ENCODE results near the gene RGS8. TPM values are rescaled to one million over a fixed set of nuclear protein-coding genes. Genes with fewer than 3 reads are reported as not detected.

The RGS8 gene, protein sequence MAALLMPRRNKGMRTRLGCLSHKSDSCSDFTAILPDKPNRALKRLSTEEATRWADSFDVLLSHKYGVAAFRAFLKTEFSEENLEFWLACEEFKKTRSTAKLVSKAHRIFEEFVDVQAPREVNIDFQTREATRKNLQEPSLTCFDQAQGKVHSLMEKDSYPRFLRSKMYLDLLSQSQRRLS
- 0.07 to 0.66 TPM (median 0.14 TPM) in 3 replicates for total RNA-seq (2021)
- Bru-seq, nascent RNA: not detected
- long read RNA-seq, experiment 1: 0 reads
- long read RNA-seq, experiment 2: 0 reads
- long read RNA-seq, experiment 3: 0 reads

GRCh38 chr1:182684116-182684828 is at the start of gene RGS8:
TSS of gene RGS8 (minus strand) at chr1:182684587. CDS start at chr1:182669649, 14,938 bp downstream.
- Mint-ChIP-seq H3K4me1 (peaks cover 4% of the 10 kb centered on the region), H3K27me3 (ENCODE audit: low read depth) (peaks cover 19% of the 10 kb centered on the region), H3K9me3 (no peaks in the 10 kb centered on the region), H3K27ac (no peak within 1 kb of the TSS), H3K4me3 (no peak within 1 kb of the TSS), H3K36me3 (no peaks in the 10 kb centered on the region)
- TF ChIP-seq FOXP1 (CRISPR knock-in tag; IDR thresholded peaks at IDR 0.05; ENCODE audit: borderline replicate concordance): 0 out of 2 replicates have a peak, but pooled peaks have one; percentile 26
- TF ChIP-seq GRHL2 (CRISPR knock-in tag; IDR thresholded peaks at IDR 0.05; ENCODE audit: insufficient replicate concordance, severe bottlenecking): no peak
- TF ChIP-seq TP53 (CRISPR knock-in tag; IDR thresholded peaks at IDR 0.05): no peak
- no peak for TF ChIP-seq JUN (CRISPR knock-in tag; IDR thresholded peaks at IDR 0.05)
- TF ChIP-seq ZNF671 (CRISPR knock-in tag; IDR thresholded peaks at IDR 0.05): no peak
- no peak for TF ChIP-seq ATF3 (CRISPR knock-in tag; conservative IDR thresholded peaks at IDR 0.05)
- no peak for TF ChIP-seq ZNF416 (CRISPR knock-in tag; IDR thresholded peaks at IDR 0.05)
- TF ChIP-seq, protein P1, sequence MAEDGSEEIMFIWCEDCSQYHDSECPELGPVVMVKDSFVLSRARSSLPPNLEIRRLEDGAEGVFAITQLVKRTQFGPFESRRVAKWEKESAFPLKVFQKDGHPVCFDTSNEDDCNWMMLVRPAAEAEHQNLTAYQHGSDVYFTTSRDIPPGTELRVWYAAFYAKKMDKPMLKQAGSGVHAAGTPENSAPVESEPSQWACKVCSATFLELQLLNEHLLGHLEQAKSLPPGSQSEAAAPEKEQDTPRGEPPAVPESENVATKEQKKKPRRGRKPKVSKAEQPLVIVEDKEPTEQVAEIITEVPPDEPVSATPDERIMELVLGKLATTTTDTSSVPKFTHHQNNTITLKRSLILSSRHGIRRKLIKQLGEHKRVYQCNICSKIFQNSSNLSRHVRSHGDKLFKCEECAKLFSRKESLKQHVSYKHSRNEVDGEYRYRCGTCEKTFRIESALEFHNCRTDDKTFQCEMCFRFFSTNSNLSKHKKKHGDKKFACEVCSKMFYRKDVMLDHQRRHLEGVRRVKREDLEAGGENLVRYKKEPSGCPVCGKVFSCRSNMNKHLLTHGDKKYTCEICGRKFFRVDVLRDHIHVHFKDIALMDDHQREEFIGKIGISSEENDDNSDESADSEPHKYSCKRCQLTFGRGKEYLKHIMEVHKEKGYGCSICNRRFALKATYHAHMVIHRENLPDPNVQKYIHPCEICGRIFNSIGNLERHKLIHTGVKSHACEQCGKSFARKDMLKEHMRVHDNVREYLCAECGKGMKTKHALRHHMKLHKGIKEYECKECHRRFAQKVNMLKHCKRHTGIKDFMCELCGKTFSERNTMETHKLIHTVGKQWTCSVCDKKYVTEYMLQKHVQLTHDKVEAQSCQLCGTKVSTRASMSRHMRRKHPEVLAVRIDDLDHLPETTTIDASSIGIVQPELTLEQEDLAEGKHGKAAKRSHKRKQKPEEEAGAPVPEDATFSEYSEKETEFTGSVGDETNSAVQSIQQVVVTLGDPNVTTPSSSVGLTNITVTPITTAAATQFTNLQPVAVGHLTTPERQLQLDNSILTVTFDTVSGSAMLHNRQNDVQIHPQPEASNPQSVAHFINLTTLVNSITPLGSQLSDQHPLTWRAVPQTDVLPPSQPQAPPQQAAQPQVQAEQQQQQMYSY (CRISPR knock-in tag; IDR thresholded peaks at IDR 0.05): no peak
- ATAC-seq: peak; percentile 77
- POLR2A ChIA-PET: no interaction called here
- DNase-seq (ENCODE audit: low spot score): no peak
- CTCF ChIA-PET: interaction anchor here (0.7 to 2.1 kb wide), 3 partner anchors 16 to 100 kb away, joined by 3 to 13 read pairs (median 5); no protein-coding TSS in a partner anchor

DNA sequence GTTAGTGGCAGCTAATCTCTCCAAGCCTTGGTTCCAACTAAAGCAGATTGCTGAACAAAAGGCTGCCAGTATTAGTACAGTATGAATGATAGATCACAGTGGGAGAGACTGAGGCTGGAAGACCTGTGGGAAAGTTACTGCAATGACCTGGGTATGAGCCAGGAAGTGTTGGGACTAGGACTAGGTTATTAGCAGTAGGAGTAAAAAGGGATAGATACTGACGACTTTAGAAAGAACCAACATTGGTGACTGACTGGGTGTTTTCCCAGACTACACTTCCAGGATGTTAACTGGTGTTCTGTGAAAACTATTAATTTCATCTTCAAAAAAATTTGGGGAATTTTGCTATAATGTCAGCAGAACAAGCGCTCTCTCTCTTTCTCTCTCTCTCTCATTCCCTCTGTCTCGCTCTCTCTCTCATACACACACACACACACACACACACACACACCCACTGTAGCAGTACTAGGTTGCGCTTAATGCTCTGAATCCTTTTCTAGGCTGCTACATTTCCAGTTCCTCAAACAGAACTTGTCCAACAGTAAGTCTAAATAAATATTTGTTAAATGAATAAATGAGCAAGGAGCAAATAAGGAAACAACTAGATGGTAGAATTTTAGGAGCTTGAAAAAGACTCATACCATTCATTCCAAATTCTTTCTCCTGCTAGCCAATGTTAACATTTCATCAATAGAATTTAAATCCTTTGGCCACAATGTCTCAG is 47.6 kb upstream of the RGS8 start:
- H3K36me3 Mint-ChIP-seq: no peaks in the 10 kb centered on the region
- DNase-seq (ENCODE audit: low spot score) (no peak), ATAC-seq (no peak)
- H3K4me1 Mint-ChIP-seq: peaks cover 15% of the 10 kb centered on the region
- H3K9me3 Mint-ChIP-seq: peaks cover 7% of the 10 kb centered on the region
- POLR2A ChIA-PET: no interaction called here
- no peak overlapping the region for H3K4me3 Mint-ChIP-seq
- TF ChIP-seq, protein P1 (CRISPR knock-in tag; IDR thresholded peaks at IDR 0.05): no peak
- no peaks in the 10 kb centered on the region for H3K27me3 Mint-ChIP-seq (ENCODE audit: low read depth)
- no peak overlapping the region for H3K27ac Mint-ChIP-seq
- CTCF ChIA-PET: interaction anchor here (1.3 kb wide), 1 partner anchor 32 kb away, joined by 6 read pairs; no protein-coding TSS in a partner anchor

DNA sequence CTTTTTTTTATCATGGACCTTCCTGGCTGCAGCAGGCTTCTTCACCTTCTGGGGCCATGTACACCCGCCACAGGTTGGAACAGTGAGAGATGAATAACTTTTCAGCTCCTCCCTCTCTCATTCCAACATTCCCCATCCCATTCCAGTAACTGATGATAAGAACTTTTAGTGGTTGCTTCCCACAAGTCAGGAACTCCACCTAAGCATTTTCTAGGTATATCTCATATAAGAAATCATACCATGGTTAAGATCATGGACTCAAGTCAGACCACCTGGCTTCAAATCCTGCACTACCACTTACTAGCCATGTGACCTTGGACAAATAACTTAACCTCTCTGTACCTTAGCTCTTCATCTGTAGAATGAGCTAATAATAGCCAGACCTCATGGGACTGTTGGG is 42.5 kb upstream of the RGS8 start:
- TF ChIP-seq EMX1 (CRISPR knock-in tag; IDR thresholded peaks at IDR 0.05) (no peak), CREB1 (CRISPR knock-in tag; IDR thresholded peaks at IDR 0.05) (no peak), NR2C2 (CRISPR knock-in tag; IDR thresholded peaks at IDR 0.05) (no peak), ESRRA (CRISPR knock-in tag; IDR thresholded peaks at IDR 0.05; ENCODE audit: borderline replicate concordance) (no peak), GRHL2 (CRISPR knock-in tag; IDR thresholded peaks at IDR 0.05; ENCODE audit: insufficient replicate concordance, severe bottlenecking) (no peak)
- TF ChIP-seq, protein P2, sequence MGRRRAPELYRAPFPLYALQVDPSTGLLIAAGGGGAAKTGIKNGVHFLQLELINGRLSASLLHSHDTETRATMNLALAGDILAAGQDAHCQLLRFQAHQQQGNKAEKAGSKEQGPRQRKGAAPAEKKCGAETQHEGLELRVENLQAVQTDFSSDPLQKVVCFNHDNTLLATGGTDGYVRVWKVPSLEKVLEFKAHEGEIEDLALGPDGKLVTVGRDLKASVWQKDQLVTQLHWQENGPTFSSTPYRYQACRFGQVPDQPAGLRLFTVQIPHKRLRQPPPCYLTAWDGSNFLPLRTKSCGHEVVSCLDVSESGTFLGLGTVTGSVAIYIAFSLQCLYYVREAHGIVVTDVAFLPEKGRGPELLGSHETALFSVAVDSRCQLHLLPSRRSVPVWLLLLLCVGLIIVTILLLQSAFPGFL (CRISPR knock-in tag; IDR thresholded peaks at IDR 0.05; ENCODE audit: borderline replicate concordance): no peak

More for the DNA sequence above, 42.5 kb upstream of the RGS8 start:
- no peaks in the 10 kb centered on the region for H3K27me3 Mint-ChIP-seq (ENCODE audit: low read depth)
- ChIA-PET CTCF (no interaction called here), POLR2A (no interaction called here)
- no peak overlapping the region for H3K27ac Mint-ChIP-seq
- H3K36me3 Mint-ChIP-seq: no peaks in the 10 kb centered on the region
- H3K4me3 Mint-ChIP-seq: no peak overlapping the region
- ATAC-seq: no peak
- peaks cover 6% of the 10 kb centered on the region; the same call in 1 of the 2 replicates for H3K4me1 Mint-ChIP-seq
- no peak for DNase-seq (ENCODE audit: low spot score)
- no peaks in the 10 kb centered on the region for H3K9me3 Mint-ChIP-seq

All from WTC11 (cell line).